SU-DHL-6 (cell line): ENCODE results near the gene CACNA1G.

ENCODE experiments used
- H2AFZ ChIP-seq: fragments of 200-600 bp; sonication (generic); 2 replicates; pipeline ENCODE4 v1.6.1; 2014; ENCODE audit warnings: low read depth, mild to moderate bottlenecking, moderate library complexity, mixed read lengths, antibody characterized with exemption, low read length; ENCODE audit not compliant: severe bottlenecking
- H3F3A ChIP-seq: fragments of 200-600 bp; shearing (Covaris generic); 2 replicates; pipeline ENCODE4 v1.6.0; 2016; ENCODE audit warnings: antibody characterized with exemption, mild to moderate bottlenecking; ENCODE audit not compliant: insufficient read depth
- H3K27ac ChIP-seq: fragments of 200-600 bp; sonication (generic); 2 replicates; pipeline ENCODE4 v1.5.1; 2016; ENCODE audit warnings: low read depth, mild to moderate bottlenecking, low read length, moderate library complexity, mixed read lengths
- H3K27me3 ChIP-seq: fragments of 200-600 bp; sonication (generic), shearing (Covaris generic); 2 replicates; pipeline ENCODE4 v1.6.0; 2014; ENCODE audit warnings: mild to moderate bottlenecking, low read length
- H3K36me3 ChIP-seq: fragments of 200-600 bp; sonication (generic); 2 replicates; pipeline ENCODE4 v1.6.1; 2014; ENCODE audit warnings: mild to moderate bottlenecking, low read length, mixed read lengths
- H3K4me2 ChIP-seq: fragments of 300-600, 200-600 bp; shearing (Covaris generic), sonication (generic); 2 replicates; pipeline ENCODE4 v1.6.0; 2014; ENCODE audit warnings: low read length, low read depth, mild to moderate bottlenecking; ENCODE audit not compliant: poor library complexity, severe bottlenecking
- H3K4me3 ChIP-seq: fragments of 200-600 bp; sonication (generic); 2 replicates; pipeline ENCODE4 v1.5.1; 2014; ENCODE audit warnings: antibody characterized with exemption, low read length, mild to moderate bottlenecking, mixed read lengths; ENCODE audit not compliant: insufficient read depth, poor library complexity, severe bottlenecking
- H3K79me2 ChIP-seq: fragments of 200-600 bp; sonication (generic); 2 replicates; pipeline ENCODE4 v1.6.1; 2014; ENCODE audit warnings: mild to moderate bottlenecking, low read length, moderate library complexity; ENCODE audit not compliant: insufficient read depth
- H3K9ac ChIP-seq: fragments of 200-600 bp; sonication (generic); 2 replicates; pipeline ENCODE4 v1.7.0; 2014; ENCODE audit warnings: mild to moderate bottlenecking, low read length
- H3K9me2 ChIP-seq: fragments of 200-600 bp; sonication (generic); replicated peaks from 2 replicates; pipeline ENCODE4 v1.6.1; 2014; ENCODE audit warnings: low read length; ENCODE audit not compliant: insufficient read depth
- H3K9me3 ChIP-seq: fragments of 200-600 bp; sonication (generic); 2 replicates; pipeline ENCODE4 v1.6.1; 2014; ENCODE audit warnings: low read length, mixed read lengths; ENCODE audit not compliant: insufficient read depth
- H4K20me1 ChIP-seq: fragments of 200-600 bp; sonication (generic); 2 replicates; pipeline ENCODE4 v1.6.1; 2014; ENCODE audit warnings: low read depth, mild to moderate bottlenecking, antibody characterized with exemption, low read length, moderate library complexity, mixed read lengths
- EZH2phosphoT487 ChIP-seq: fragments of 200-600 bp; sonication (generic), shearing (Covaris generic); conservative IDR thresholded peaks from 2 replicates; pipeline ENCODE4 v1.6.1; 2018; ENCODE audit warnings: mild to moderate bottlenecking, antibody characterized with exemption, low read length, moderate library complexity, mixed read lengths
- TF ChIP-seq, protein P1 (sequence below): fragments of 200-600 bp; sonication (generic); IDR thresholded peaks from one replicate; pipeline ENCODE4 v1.5.1; 2017; ENCODE audit warnings: antibody characterized with exemption, mild to moderate bottlenecking, low read length, moderate library complexity; ENCODE audit not compliant: insufficient read depth, poor library complexity, severe bottlenecking

The CACNA1G gene

DNA sequence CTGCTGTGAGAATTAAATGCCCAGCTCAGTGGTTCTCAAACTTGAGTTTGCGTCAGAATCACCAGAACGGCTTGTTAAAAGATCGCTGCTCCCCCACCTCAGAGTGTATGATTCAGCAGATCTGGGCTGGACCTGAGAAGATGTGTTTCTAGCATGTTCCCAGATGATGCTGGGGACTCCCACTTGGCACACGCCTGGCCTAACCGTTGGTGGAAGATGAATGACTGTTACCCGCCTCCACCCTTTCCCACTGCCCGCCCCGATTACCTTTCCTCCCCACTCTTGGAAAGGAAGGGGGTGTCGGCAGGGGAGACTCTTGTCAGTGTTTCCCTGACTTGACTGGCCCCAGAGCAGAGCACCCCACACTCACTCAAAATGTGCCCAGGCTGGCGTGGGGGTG lies 44.9 kb downstream of the CACNA1G start:
- H2AFZ ChIP-seq = no peak overlapping the region
- no peak overlapping the region for H3K4me2 ChIP-seq
- no peaks in the 10 kb centered on the region for H4K20me1 ChIP-seq
- H3K9me2 ChIP-seq = no peaks in the 10 kb centered on the region
- no peak overlapping the region for H3K9ac ChIP-seq
- H3K9me3 ChIP-seq = no peaks in the 10 kb centered on the region
- TF ChIP-seq, protein P1, sequence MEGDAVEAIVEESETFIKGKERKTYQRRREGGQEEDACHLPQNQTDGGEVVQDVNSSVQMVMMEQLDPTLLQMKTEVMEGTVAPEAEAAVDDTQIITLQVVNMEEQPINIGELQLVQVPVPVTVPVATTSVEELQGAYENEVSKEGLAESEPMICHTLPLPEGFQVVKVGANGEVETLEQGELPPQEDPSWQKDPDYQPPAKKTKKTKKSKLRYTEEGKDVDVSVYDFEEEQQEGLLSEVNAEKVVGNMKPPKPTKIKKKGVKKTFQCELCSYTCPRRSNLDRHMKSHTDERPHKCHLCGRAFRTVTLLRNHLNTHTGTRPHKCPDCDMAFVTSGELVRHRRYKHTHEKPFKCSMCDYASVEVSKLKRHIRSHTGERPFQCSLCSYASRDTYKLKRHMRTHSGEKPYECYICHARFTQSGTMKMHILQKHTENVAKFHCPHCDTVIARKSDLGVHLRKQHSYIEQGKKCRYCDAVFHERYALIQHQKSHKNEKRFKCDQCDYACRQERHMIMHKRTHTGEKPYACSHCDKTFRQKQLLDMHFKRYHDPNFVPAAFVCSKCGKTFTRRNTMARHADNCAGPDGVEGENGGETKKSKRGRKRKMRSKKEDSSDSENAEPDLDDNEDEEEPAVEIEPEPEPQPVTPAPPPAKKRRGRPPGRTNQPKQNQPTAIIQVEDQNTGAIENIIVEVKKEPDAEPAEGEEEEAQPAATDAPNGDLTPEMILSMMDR = no peak
- TF ChIP-seq EZH2phosphoT487 = no peak
- no peaks in the 10 kb centered on the region for H3K79me2 ChIP-seq
- no peaks in the 10 kb centered on the region for H3K27me3 ChIP-seq
- H3K4me3 ChIP-seq = no peak overlapping the region
- H3K36me3 ChIP-seq = no peaks in the 10 kb centered on the region
- no peaks in the 10 kb centered on the region for H3F3A ChIP-seq
- no peak overlapping the region for H3K27ac ChIP-seq

DNA sequence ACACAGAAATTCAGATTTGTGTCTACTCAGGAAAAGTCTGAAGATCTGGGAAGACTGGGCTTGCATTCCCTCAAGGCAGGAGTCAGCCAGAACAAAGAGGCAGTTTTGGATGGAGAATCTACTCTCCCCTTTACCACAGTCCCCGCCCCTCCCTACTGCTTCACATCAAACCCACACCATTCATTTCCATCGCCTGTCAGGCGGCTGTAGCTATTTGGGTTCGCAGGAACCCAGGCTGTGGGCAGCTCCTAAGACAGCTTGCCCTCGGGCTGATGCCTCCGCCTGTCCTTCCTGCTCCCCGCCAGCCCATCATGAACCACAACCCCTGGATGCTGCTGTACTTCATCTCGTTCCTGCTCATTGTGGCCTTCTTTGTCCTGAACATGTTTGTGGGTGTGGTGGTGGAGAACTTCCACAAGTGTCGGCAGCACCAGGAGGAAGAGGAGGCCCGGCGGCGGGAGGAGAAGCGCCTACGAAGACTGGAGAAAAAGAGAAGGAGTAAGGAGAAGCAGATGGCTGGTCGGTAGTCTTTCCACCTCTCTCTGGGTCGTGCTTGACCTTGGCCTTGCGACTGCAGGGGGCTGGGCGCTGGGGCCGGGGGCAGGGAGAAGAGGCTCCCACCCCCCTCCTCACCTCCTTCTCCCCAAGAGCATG lies 47.1 kb downstream of the CACNA1G start:
- H3K4me3 ChIP-seq = no peak overlapping the region
- TF ChIP-seq, protein P1 = no peak
- TF ChIP-seq EZH2phosphoT487 = no peak
- no peaks in the 10 kb centered on the region for H3K9me3 ChIP-seq
- no peak overlapping the region for H2AFZ ChIP-seq
- H3K36me3 ChIP-seq = no peaks in the 10 kb centered on the region
- no peaks in the 10 kb centered on the region for H4K20me1 ChIP-seq
- no peaks in the 10 kb centered on the region for H3K27me3 ChIP-seq
- no peak overlapping the region for H3K27ac ChIP-seq
- H3K4me2 ChIP-seq = no peak overlapping the region
- no peaks in the 10 kb centered on the region for H3F3A ChIP-seq
- no peak overlapping the region for H3K9ac ChIP-seq
- H3K9me2 ChIP-seq = no peaks in the 10 kb centered on the region
- no peaks in the 10 kb centered on the region for H3K79me2 ChIP-seq

DNA sequence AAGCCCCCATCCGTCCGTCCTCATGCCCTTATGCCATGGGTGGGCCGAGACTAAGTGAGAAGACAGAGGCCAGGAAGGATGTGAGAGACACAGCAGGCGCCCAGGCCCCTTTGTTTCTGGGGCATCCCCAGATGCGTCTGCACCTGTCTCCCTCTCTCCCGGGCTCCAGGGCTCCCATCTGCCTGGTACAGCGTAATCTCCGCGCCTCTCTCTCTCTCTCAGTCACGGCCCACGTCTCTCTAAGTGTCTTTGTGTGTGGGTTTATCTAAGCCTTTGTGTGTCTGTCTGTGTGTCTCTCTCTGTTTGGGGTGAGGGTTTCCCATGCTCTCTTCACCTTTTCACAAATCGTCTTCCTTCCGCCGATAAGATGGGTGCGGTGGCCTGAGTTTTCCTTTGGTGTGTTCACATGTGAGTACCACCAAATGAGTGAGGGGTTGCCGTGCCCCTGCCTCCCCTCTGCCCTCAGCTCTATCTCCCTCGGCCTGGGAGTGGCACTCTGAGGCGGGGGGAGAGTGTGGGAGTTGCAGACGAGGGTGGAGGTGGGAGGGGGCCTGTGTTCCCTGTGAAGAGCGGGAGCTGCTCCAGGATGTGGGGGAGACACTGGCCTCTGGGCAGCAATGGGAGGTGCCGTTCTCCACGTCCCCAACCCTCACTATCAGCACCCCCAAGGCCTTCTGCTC lies 48.3 kb downstream of the CACNA1G start:
- Histone ChIP-seq H3K9me2 (no peaks in the 10 kb centered on the region), H2AFZ (no peak overlapping the region), H3K4me3 (no peak overlapping the region), H3K9ac (no peak overlapping the region), H3F3A (no peaks in the 10 kb centered on the region), H3K36me3 (no peaks in the 10 kb centered on the region), H3K27me3 (no peaks in the 10 kb centered on the region), H3K27ac (no peak overlapping the region), H3K9me3 (no peaks in the 10 kb centered on the region), H3K4me2 (no peak overlapping the region), H4K20me1 (no peaks in the 10 kb centered on the region), H3K79me2 (no peaks in the 10 kb centered on the region)
- no peak for TF ChIP-seq EZH2phosphoT487
- TF ChIP-seq, protein P1 = no peak
